NCI-H510A (cell line): Measurements from ENCODE around the gene THOP1.

Experiments
- DNase-seq: peaks from one replicate; lab custom pipeline; 2025; lab: John Stamatoyannopoulos, UW

Gene THOP1

GRCh38 chr19:2785244-2785997 lies at the start of gene THOP1:
Gene THOP1, plus strand, starts transcription at chr19:2785503. Its CDS starts 160 bp downstream, at chr19:2785663.
- DNase-seq = peak; percentile 96

- DNase-seq = no peak
Observed at GRCh38 chr19:2736550-2737190, 48.6 kb upstream of the THOP1 start.

- DNase-seq = peak; percentile 73
Observed at GRCh38 chr19:2739602-2740313, 45.5 kb upstream of the THOP1 start, which contains the start of gene SLC39A3. Gene SLC39A3, minus strand, starts transcription at chr19:2740017. Its CDS starts 2,760 bp downstream, at chr19:2737257.

GRCh38 chr19:2740314-2740656 lies 45.0 kb upstream of the THOP1 start:
- DNase-seq = no peak

GRCh38 chr19:2743099-2743498 lies 42.2 kb upstream of the THOP1 start:
- DNase-seq = no peak

- no peak for DNase-seq
Observed at GRCh38 chr19:2744113-2744512, 41.2 kb upstream of the THOP1 start.

GRCh38 chr19:2747349-2747748 lies 38.0 kb upstream of the THOP1 start:
- DNase-seq = no peak

GRCh38 chr19:2750808-2751437 lies 34.4 kb upstream of the THOP1 start:
- DNase-seq = no peak

GRCh38 chr19:2751438-2751830 lies 33.9 kb upstream of the THOP1 start:
- no peak for DNase-seq

- no peak for DNase-seq
Observed at GRCh38 chr19:2754659-2755447, 30.4 kb upstream of the THOP1 start.

GRCh38 chr19:2755448-2755705 lies 29.9 kb upstream of the THOP1 start:
- no peak for DNase-seq

- DNase-seq = no peak
Observed at GRCh38 chr19:2755811-2756210, 29.5 kb upstream of the THOP1 start.

GRCh38 chr19:2756477-2756876 lies 28.8 kb upstream of the THOP1 start:
- no peak for DNase-seq

GRCh38 chr19:2756921-2757881 lies 28.1 kb upstream of the THOP1 start:
- DNase-seq = no peak

GRCh38 chr19:2758601-2759313 lies 26.5 kb upstream of the THOP1 start:
- DNase-seq = no peak

- no peak for DNase-seq
Observed at GRCh38 chr19:2759362-2759761, 25.9 kb upstream of the THOP1 start.

GRCh38 chr19:2759965-2760364 lies 25.3 kb upstream of the THOP1 start:
- DNase-seq = no peak

- DNase-seq = no peak
Observed at GRCh38 chr19:2761309-2761677, 24.0 kb upstream of the THOP1 start.

GRCh38 chr19:2761876-2762782 lies 23.2 kb upstream of the THOP1 start:
- DNase-seq = no peak
